HG03571 (cell line): Measurements from ENCODE around the gene CTSL.
"Not testable (repeated sequence)": the region's sequence is repeated elsewhere in the genome, so short reads cannot be mapped to it uniquely, and the experiment has no call there.

Experiments used
- ATAC-seq: cut with Tn5 transposase; IDR thresholded peaks from one replicate; pipeline ENCODE4 v1.9.1; 2021; ENCODE audit not compliant: unreplicated experiment

The CTSL gene

DNA sequence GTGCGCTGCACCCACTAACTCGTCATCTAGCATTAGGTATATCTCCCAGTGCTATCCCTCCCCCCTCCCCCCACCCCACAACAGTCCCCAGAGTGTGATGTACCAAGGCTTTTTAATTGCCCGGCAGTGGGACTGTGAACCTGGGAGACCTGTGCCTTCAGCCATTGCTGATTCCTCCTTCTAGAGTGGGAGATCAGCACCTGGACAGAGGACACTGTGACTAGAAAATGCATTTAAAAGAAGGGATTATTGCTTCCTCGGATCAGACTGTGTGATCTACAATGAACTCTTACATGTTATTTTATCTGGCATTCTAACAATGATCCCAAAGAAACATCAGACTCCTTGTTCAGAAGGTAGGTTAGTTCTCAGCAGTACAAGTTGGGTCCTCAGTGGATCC is 25.9 kb downstream of the CTSL start:
- no peak for ATAC-seq

DNA sequence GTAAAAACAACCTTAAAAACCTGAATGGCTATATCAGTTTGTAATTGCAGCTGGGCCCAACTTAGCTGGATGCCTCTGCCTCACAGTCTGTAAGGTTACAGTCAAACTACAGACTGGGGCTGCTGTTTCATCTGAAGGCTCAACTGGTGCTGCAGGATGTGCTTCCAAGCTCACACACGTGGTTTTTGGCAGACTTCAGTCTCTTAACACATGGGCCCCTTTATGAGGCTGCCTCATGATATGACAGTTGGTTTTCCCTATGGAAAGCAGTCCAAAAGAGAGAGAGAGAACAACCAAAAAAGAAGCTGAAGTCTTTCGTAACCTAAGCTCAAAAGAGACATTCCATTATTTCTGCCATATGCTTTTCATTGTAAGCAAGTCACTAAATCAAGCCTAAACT is 27.4 kb downstream of the CTSL start:
- ATAC-seq = no peak

DNA sequence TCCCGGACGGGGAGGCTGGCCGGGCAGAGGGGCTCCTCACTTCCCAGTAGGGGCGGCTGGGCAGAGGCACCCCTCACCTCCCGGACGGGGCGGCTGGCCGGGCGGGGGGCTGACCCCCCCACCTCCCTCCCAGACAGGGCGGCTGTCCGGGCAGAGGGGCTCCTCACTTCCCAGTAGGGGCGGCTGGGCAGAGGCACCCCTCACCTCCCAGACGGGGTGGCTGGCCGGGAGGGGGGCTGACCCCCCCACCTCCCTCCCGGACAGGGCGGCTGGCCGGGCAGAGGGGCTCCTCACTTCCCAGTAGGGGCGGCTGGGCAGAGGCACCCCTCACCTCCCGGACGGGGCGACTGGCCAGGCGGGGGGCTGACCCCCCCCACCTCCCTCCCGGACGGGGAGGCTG is 32.4 kb downstream of the CTSL start:
- not testable (repeated sequence) for ATAC-seq

DNA sequence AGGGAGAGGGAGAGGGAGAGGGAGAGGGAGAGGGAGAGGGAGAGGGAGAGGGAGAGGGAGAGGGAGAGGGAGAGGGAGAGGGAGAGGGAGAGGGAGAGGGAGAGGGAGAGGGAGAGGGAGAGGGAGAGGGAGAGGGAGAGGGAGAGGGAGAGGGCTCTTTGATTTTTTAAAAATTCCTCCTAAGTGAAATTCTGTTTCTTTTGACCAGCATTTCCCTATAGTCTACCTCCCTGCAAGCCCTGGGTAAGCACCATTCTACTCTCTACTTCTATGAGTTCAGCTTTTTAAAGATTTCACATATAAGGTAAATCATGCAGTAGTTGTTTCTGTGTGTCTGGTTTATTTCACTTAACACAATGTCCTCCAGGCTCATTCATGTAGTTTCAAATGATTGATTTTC is 34.1 kb downstream of the CTSL start:
- not testable (repeated sequence) for ATAC-seq

DNA sequence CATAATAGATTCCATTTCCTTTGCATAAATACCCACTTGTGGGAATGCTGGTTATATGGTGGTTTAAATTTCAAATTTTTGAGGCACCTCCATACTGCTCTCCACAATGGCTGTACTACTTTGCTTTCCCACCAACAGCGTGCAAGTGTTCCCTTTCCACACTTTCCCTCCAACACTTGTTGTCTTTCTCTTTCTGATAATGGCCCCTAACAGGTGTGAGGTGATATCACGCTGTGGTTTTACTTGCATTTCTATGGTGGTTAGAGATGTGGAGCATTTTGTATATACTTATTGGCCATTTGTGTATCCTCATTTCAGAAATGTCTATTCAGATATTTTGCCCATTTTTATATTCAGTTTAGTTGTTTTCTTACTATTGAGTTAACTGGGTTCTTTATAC is 34.6 kb downstream of the CTSL start:
- ATAC-seq = no peak

DNA sequence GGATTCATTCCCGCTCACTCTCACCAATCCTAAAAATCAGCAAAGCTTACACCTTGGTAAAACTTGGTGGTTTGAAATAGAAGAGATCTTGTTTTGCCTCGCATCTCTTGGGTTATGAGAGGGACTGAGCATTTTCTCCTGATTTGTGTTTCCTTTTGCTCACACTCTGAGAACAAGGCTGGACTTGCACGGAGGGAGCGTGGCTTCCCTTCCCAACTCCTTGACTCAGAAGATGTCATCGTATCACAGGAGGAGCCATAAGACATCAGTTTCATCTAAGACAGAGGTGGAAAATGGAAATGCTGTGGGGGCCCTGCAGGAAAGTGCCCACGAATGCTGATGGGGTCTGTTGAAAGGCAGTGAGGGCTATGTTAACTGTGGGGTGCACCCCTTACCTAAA is 37.4 kb downstream of the CTSL start:
- no peak for ATAC-seq

DNA sequence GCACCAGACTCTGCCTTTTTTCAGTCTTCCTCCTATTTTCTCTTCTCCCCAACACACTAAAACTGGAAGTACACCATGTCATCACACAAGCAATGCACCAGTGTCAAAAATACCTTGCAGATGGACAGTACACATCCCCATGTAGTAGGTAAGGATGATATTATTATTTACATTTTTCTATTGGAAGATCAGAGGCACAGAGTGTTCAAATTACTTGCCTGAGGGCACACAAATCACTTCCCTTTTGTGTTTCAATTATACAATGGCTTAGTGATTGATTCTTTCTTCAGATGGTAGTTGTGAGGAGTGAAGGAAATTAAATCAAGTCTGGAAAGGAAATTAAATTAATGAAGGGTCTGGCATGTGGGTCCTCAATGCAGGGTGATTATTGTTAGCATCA is 39.6 kb downstream of the CTSL start:
- ATAC-seq = no peak

DNA sequence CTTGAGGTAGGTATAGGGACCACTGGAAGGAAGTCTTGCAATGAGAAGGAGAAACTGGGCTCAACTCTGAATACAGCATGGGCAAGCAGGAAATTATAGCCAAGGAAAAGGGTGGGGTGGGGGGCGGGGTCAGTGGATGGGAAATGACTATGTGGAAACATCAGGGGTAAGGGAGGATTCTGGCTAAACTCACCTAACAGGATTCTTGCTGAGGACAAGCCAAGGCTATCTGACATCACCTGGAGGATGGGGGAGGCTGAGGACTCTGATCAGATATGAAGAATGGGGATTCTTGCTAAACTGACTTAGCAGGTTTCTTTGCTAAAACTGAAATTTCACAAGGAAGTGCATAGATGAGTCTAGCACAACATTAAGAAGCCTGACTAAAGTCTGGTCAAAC is 40.8 kb downstream of the CTSL start:
- no peak for ATAC-seq

DNA sequence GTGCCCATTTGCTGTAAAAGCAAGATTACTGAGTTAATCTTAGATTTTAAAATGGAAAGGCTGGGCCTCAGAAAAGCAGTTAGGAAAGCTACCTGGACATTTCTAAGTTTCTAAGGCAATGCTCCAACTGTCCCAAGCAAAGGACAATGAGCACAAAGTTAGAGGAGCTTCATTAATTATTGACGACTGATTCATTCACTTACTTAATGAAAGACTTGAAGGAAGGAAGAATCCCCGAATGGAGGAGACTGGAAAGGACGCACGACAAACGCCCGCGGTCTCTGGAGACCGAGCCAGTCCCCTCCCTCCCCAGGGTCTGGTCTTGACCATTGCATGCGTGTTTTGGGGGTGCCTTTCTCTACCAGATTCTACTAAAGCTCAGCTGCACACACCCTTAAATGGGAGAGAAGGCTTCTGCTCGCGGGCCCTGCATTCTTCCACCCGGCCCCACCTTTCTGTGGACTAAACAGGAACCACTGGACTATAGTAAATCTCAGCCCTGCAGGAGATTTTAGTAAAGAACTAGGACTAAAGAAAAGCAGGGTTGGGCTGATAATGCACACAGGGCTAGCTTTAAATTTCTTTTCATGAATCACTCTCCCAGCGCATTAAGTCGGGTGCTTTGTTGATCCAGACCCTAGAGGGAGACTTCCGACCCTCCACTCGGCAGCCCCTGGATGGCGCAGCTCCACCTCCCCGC is 44.8 kb downstream of the CTSL start:
- no peak for ATAC-seq

DNA sequence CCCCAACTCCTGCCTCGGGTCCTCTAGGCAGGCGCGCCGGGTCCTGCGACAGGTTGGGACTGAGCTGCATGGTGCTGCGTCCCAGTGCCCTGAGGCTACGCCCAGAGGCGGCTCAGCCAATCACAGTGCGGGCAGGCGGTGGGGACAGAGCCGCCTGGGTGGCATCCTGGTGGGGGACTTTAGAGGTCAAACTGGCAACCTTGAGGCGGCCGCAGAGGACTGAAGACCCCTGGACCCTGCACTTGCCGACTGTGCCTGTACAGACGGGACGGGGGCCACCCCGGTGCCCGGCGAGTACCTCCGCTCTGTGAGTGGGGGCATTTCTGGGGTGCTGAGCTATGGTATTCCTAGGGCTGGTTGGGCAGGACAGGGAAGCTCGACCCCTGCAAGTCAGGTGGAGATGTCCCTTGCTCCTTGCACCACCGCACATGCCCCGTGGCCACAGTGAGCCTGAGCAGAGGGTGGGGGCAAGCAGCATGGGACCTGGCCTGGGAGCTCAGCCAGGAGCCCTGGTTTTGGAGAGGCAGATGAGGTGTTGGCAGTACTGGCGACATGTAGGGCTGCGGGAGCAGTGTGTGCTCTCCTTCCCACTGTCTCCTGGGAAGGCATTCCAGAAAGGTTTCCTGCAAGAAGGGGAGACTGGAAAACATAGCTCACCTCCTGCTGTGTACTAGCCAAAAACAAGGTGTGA is 45.5 kb downstream of the CTSL start:
- no peak for ATAC-seq

DNA sequence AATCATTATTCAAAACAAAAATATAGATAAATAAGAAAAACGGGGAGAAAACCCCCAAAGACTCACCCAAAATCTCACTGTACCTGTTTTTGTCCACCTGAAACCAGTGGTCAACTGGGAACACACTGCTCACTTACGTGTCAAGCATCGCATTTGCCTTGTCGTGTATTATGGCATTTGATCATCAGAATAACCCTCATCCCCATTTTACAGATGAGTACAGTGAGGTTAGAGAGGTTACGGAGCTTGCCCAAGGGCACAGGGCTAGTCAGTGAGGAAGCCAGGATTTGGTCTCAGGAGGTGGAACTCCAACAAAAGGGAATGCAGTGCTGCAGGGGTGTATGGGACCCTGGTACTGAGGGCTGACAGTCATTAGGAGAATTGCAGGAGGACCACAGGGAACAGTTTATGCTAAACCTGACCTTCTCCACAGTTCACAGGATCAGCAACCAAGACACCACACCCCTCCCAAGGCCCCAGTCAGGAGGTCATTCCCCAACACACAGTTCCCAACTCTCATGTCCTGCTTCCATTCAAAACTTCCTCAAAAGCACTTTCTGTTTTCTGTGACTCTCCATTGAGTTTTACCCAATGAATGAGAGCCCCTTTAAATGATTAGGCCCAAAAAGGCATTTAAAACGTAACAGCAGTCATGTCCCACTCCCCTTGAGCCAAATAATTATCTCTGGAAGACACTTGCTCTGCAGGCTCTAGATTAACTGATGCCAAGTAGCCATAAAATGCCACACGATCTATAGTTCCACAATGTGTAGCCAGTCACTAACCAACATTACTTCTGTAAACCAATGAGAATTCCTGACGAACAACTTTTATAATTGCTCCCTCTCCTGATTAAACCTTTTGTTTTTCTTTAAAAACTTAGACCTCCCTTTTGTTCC is 50.8 kb downstream of the CTSL start:
- ATAC-seq = no peak

DNA sequence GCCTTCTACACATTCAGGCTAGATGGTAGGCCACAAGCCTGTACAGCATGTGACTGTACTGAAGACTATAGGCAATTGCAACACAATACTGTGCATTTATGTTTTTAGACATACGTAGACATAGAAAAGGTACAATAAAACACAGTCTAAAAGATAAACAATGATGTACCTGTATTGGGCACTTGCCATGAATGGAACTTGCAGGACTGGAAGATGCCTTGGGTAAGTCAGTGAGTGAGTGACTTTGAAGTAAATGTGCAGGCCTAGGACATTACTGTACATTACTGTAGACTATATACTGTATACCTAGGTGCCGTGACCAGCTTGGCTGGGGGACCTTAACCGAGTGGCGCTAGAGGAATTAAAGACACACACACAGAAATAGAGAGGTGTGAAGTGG is 53.1 kb downstream of the CTSL start:
- no peak for ATAC-seq
